DOHH2 (cell line): ENCODE results near the gene SULF2.
A peak's percentile ranks its signal among the peaks of the same experiment; 100 is the strongest.

Experiments used
- H3F3A ChIP-seq: fragments of 200-600 bp; sonication (generic), shearing (Covaris generic); 2 replicates; pipeline ENCODE4 v1.6.0; 2016; ENCODE audit warnings: antibody characterized with exemption, mild to moderate bottlenecking; ENCODE audit not compliant: control insufficient read depth, insufficient read depth
- H3K27ac ChIP-seq: fragments of 200-600 bp; sonication (generic); 2 replicates; pipeline ENCODE4 v1.5.1; 2014; ENCODE audit warnings: low read depth, mild to moderate bottlenecking, low read length, moderate library complexity
- H3K27me3 ChIP-seq: fragments of 200-600 bp; sonication (generic); 2 replicates; pipeline ENCODE4 v1.6.1; 2014; ENCODE audit warnings: mild to moderate bottlenecking, low read length, mixed read lengths; ENCODE audit not compliant: control insufficient read depth
- H3K36me3 ChIP-seq: fragments of 200-600 bp; sonication (generic); 2 replicates; pipeline ENCODE4 v1.6.1; 2014; ENCODE audit warnings: mild to moderate bottlenecking, low read length, moderate library complexity, mixed read lengths; ENCODE audit not compliant: control insufficient read depth
- H3K4me1 ChIP-seq: fragments of 200-600 bp; sonication (generic); 2 replicates; pipeline ENCODE4 v1.6.1; 2014; ENCODE audit warnings: mild to moderate bottlenecking, low read length, mixed read lengths; ENCODE audit not compliant: control insufficient read depth
- H3K4me2 ChIP-seq: fragments of 200-600 bp; sonication (generic); 2 replicates; pipeline ENCODE4 v1.6.0; 2014; ENCODE audit warnings: mild to moderate bottlenecking, low read length, moderate library complexity
- H3K4me3 ChIP-seq: fragments of 200-600 bp; sonication (generic); 2 replicates; pipeline ENCODE4 v1.5.1; 2014; ENCODE audit warnings: mild to moderate bottlenecking, low read length, mixed read lengths
- H3K79me2 ChIP-seq: fragments of 200-600 bp; sonication (generic); 2 replicates; pipeline ENCODE4 v1.6.1; 2014; ENCODE audit warnings: mild to moderate bottlenecking, low read length, mixed read lengths; ENCODE audit not compliant: control insufficient read depth
- H3K9me2 ChIP-seq: fragments of 200-600 bp; sonication (generic); replicated peaks from 2 replicates; pipeline ENCODE4 v1.6.1; 2014; ENCODE audit warnings: mild to moderate bottlenecking, low read length, mixed read lengths; ENCODE audit not compliant: control insufficient read depth
- H3K9me3 ChIP-seq: fragments of 200-600 bp; sonication (generic); 2 replicates; pipeline ENCODE4 v1.6.1; 2014; ENCODE audit warnings: antibody characterized with exemption, low read length, mixed read lengths; ENCODE audit not compliant: control insufficient read depth, insufficient read depth
- H4K20me1 ChIP-seq: fragments of 200-600 bp; sonication (generic); 2 replicates; pipeline ENCODE4 v1.6.0; 2014; ENCODE audit warnings: low read depth, mild to moderate bottlenecking, antibody characterized with exemption, low read length, moderate library complexity; ENCODE audit not compliant: control insufficient read depth, insufficient read depth
- CTCF ChIP-seq: fragments of 200-600 bp; sonication (generic); IDR thresholded peaks from one replicate; pipeline ENCODE4 v1.5.1; 2014; ENCODE audit warnings: antibody characterized with exemption, mild to moderate bottlenecking, low read depth, low read length; ENCODE audit not compliant: poor library complexity, severe bottlenecking
- EZH2phosphoT487 ChIP-seq: fragments of 200-600 bp; sonication (generic); IDR thresholded peaks from 2 replicates; pipeline ENCODE4 v1.6.1; 2017; ENCODE audit warnings: borderline replicate concordance, mild to moderate bottlenecking, antibody characterized with exemption, low read length, moderate library complexity, mixed read lengths

Gene SULF2

GRCh38 chr20:47724910-47725247 lies 60.4 kb downstream of the SULF2 start:
- Histone ChIP-seq H3K79me2 (no peaks in the 10 kb centered on the region), H3F3A (peaks cover 6% of the 10 kb centered on the region), H3K9me3 (no peaks in the 10 kb centered on the region), H3K27me3 (no peaks in the 10 kb centered on the region; the same call in 1 of the 2 replicates), H3K9me2 (no peaks in the 10 kb centered on the region), H3K36me3 (no peaks in the 10 kb centered on the region), H3K4me1 (peaks cover 52% of the 10 kb centered on the region), H3K4me2 (peak overlapping the region; percentile 46), H4K20me1 (no peaks in the 10 kb centered on the region), H3K4me3 (no peak overlapping the region), H3K27ac (no peak overlapping the region)
- TF ChIP-seq CTCF (no peak), EZH2phosphoT487 (no peak)

GRCh38 chr20:47724396-47724795 lies 60.9 kb downstream of the SULF2 start:
- H3F3A ChIP-seq = peaks cover 6% of the 10 kb centered on the region
- H3K4me3 ChIP-seq = no peak overlapping the region
- H3K36me3 ChIP-seq = no peaks in the 10 kb centered on the region
- TF ChIP-seq EZH2phosphoT487 = no peak
- TF ChIP-seq CTCF = no peak
- no peaks in the 10 kb centered on the region for H3K79me2 ChIP-seq
- H3K27me3 ChIP-seq = no peaks in the 10 kb centered on the region; the same call in 1 of the 2 replicates
- no peaks in the 10 kb centered on the region for H3K9me2 ChIP-seq
- no peak overlapping the region for H3K4me2 ChIP-seq
- no peaks in the 10 kb centered on the region for H4K20me1 ChIP-seq
- no peaks in the 10 kb centered on the region for H3K9me3 ChIP-seq
- no peak overlapping the region for H3K27ac ChIP-seq
- peaks cover 52% of the 10 kb centered on the region for H3K4me1 ChIP-seq

GRCh38 chr20:47723322-47723721 lies 62.0 kb downstream of the SULF2 start:
- no peak overlapping the region for H3K4me3 ChIP-seq
- no peaks in the 10 kb centered on the region for H3K79me2 ChIP-seq
- H3K9me3 ChIP-seq = no peaks in the 10 kb centered on the region
- H3F3A ChIP-seq = peaks cover 6% of the 10 kb centered on the region
- TF ChIP-seq CTCF (no peak), EZH2phosphoT487 (no peak)
- H3K27ac ChIP-seq = no peak overlapping the region
- peaks cover 2% of the 10 kb centered on the region; the same call in 1 of the 2 replicates for H3K27me3 ChIP-seq
- H3K4me2 ChIP-seq = no peak overlapping the region
- no peaks in the 10 kb centered on the region for H3K9me2 ChIP-seq
- H3K36me3 ChIP-seq = no peaks in the 10 kb centered on the region
- H4K20me1 ChIP-seq = no peaks in the 10 kb centered on the region
- peaks cover 41% of the 10 kb centered on the region for H3K4me1 ChIP-seq
